Activated CD4-positive, CD25-positive, alpha-beta regulatory T cell treated with anti-CD3 and anti-CD28 coated beads, Interleukin-2, amount 50 U/mL, for 16 hours (primary cell): ENCODE results near the gene IL36B.
"Not testable (repeated sequence)": the region's sequence is repeated elsewhere in the genome, so short reads cannot be mapped to it uniquely, and the experiment has no call there.

Experiments
- DNase-seq: peaks from one replicate; pipeline ENCODE4 v3.0.0-alpha.2; 2020; ENCODE audit warnings: low read depth, low spot score

Gene IL36B

DNA sequence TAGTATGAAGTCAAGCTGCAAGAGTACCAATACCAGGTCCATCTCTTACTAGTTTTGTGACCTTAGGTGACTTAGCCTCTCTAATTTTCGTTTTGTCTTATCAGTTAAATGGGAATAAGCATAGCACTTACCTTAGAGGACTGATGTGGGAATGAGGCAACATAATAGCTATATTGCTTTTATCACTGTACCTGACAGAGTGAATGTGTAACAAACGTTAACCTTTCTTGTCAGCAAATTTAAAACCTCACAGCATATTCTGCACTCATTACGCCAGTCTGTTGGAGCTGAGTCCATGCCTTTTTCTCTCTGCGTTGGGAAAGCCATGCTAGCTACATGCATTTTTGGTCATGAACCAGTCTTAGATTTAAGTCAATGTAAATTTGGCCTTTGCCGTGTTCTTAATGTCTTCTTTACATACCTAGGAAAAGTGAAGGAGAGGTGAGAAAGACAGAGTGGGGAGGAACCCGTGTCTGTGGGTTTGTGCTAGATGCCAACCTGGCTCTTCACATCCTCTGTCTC, at the start of gene IL36B:
IL36B (minus strand) TSS at position 472 of the 522 bp plus-strand sequence.
- no peak for DNase-seq

DNA sequence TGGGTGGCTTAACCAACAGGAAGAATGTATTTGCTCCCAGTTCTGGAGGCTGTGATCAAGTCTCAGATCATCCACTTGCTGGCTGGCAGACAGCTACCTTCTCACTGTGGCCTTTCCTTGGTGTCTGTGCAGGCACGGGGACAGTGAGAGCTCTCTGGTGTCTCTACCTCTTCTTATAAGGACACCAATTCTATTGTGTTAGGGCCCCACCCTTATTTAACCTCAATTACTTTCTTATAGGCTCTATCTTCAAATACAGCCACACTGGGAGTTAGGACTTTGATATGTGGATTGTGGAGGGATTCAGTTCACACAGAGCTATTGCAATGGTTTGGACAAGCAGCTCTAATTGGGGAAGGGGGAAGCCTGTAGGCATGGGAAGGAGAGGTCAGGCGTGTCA, 49.5 kb upstream of the IL36B start:
- DNase-seq = no peak

DNA sequence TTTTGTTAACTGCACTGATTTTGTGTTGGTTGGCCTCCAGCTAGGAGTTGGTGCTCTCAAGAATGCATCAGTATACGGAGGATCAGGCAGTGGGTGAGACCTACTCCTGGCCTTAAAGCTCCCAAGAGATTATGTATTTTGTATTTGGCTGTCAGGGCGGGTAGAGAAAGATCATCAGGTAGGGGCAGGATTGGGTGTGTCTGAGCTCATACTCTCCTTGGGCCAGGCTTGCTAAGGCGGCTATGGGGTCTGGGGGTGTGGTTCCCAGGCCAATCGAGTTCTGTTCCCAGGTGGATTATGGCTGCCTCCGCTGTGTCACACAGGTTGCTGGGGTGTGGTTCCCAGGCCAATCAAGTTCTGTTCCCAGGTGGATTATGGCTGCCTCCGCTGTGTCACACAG, 45.9 kb upstream of the IL36B start:
- DNase-seq = no peak

DNA sequence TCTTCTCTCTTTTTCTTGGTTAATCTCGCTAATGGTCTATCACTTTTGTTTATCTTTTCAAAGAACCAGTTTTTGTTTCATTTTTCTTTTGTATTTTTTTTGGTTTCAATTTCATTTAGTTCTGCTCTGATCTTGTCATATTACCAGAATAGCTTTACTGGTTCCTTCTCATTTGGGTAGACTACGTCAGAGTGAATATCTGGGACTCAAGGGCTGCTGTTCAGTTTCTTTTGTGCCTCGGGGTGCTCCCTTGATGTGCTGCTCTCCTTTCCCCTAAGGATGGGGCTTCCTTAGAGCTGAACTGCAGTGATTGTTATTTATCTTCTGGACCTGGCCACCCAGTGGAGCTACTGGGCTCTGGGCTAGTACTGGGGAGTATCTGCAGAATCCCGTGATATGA, 45.4 kb upstream of the IL36B start:
- DNase-seq = no peak

DNA sequence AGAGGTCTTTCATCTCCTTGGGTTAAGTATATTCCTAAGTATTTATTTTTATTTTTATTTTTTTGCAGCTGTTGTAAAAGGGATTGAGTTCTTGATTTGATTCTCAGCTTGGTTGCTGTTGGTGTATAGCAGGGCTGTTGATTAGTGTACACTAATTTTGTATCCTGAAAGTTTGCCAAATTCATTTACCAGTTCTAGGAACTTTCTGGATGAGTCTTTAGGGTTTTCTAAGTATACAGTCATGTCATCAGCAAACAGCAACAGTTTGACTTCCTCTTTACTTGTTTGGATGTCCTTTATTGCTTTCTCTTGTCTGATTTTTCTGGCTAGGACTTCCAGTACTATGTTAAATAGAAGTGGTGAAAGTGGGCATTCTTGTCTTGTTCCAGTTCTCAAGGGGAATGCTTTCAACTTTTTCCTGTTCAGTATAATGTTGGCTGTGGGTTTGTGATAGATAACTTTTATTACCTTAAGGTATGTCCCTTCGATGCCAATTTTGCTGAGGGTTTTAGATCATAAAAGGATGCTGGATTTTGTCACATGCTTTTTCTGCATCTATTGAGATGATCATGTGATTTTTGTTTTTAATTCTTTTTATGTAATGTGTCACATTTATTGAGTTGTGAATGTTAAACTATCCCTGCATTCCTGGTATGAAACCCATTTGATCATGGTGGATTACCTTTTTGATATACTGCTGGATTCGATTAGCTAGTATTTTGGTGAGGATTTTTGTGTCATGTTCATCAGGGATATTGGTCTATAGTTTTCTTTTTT, 44.4 kb upstream of the IL36B start:
- DNase-seq = not testable (repeated sequence)

- DNase-seq = not testable (repeated sequence)
Observed at GRCh38 chr2:113096306-113096705, 43.6 kb upstream of the IL36B start.

- no peak for DNase-seq
Observed at GRCh38 chr2:113093613-113093977, 40.9 kb upstream of the IL36B start.

- DNase-seq = no peak
Observed at GRCh38 chr2:113092864-113093612, 40.4 kb upstream of the IL36B start.

GRCh38 chr2:113091231-113091896, 38.7 kb upstream of the IL36B start:
- DNase-seq = no peak

DNA sequence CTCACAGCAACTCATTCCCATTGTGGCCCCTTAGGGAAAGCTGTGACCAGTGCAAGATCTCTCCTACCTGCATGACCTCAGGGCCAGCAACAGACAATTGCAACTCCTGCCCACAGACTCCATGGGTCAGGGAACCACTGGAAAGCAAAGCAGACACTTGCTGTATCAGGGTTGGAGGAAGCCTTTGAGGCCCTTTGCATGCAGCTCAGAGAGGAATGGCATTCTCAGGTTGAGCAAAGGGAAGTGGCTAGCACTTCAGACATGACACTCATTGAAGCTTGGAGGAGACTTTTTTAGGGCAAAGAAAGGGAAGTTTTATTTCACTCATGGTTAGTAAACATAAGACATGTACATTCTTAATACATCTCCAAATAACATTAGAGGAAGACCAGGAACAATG, 37.2 kb upstream of the IL36B start:
- DNase-seq = no peak

DNA sequence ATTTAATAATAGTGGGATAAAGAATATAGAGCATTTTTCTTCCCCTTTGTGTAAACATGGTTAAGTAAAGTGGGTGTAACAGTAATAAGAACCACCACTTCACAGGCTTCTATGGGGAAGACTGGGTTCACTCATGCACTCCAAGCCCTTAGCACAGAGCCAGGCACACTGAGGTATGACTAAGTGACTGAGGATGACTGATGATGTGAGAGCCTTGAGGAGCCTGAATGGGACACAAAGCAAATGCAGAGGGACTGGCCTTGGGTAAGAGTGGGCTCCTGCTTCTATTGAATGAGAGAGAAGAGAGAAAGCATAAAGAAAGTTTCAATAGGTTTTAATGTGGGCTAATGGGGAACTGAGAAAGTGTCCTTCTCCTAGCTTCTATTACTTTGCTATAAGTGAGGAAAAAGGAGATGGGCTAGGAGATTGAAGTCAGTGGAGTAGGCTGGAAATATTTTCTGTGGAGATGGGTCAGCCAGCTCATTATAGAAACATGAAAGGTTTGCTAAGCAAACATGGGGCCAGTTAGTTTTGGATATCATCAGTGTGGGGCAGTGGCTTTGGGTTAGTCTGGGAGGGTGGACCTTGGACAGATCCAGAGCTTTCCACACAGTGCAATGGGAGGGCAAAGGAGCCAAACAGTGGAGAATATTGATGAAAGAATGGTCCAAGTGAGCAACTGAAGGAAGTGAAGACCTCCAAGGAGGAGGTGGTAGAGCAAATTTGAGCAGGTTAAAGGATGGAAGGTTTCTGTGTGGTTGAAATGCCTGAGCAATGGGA, 35.7 kb upstream of the IL36B start:
- no peak for DNase-seq

DNA sequence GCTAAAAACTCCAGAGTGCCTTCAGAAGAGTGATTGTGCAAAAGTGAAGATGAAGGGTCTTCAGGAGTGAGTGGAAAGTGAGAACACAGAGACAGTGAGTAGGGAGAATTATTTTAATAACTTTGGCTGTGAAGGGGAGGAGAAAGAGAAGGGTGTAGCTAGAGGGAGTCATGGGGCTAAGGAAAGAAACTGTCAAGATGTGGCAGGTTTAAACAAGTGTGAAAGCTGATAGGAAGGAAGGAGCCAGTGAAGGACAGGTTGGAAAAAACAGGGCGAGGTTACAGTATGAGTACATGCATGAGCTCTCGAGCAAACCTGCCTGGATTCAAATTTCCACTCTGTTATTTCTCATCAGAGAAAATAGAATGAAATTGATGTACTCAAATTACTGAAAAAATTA, 32.9 kb upstream of the IL36B start:
- DNase-seq = no peak

DNA sequence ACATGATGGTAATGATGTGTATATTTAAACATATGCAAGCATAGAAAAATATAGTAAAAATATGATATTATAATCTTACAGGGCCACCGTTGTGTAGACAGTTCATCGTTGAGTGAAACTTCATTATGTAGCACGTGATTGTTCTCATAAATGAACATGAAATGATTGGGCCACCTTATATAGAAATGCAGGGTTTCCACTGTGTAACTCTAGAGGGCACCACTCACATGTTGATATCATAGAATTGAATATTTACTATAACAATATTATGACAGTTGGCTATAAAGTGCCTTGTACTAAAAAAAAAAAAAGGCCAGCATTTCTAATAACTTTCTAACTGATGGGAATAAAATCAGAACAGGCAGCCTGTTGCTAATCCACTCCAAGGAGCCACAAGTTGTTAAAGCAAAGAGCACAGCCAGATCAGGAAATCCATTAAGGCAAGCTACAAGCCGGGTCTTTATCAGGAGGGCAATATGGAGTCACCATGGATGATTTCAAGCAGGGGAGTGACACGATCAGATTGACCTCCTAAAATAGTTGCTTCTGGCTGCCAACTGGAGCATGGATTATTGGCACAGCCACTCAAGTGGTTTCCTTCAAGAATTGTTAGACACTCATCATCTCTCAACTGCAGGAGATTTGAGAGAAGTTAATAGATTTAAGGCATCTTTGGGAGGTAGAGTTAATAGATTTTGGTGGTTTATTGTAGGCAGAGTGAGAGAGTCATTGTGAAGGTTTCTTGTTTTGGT, 31.8 kb upstream of the IL36B start:
- DNase-seq = no peak

DNA sequence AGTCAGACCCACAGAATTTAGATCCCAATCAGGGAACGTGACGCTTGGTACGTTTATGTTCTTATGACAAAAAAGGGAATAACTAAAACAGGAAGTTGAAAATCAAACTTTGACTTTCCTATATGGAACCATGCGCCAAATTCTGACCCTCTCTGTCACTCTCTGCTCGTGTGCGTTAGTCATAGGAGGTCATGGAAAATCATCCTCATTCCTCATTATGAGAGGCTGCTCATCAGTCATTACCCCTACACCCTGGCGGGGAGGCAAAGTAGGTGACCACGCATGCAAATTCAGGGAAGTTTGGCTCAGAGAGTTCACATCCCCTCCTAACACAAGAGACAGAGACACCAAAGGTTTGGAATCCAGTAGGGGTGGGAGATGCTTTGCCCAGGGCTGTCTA, 30.6 kb upstream of the IL36B start:
- DNase-seq = no peak

DNA sequence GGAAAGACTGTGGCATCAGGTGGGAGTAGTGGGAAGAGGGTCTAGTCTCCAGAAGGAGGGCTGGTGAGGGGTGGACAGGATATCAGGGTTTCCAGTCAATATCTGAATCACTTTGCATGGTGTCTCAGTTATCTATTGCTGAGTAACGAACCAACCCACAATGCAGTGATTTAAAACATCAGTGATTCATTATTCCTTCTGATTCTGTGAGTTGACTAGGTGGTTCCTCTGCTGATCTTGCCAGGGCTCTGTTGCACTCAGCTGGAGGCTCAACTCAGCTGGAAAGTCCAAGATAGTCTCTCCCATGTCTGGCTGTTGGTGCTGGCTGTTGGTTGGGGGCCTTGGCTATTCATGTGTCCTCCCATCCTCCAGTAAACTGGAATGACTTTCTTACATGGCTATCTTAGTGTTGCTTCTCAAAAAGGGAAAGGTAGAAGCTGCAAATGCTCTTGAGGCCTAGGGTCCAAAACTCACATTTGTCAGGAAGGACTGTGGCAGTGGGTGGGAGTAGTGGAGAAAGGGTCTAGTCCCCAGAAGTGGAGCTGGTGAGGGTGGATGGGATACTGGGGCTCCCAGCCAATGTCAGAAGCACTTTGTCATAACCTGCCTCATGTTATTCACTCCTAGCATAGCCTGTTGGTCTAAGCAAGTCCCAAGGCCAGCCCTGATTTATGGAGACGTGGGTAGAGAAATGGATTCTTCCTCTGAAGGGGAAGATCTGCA, 29.0 kb upstream of the IL36B start:
- DNase-seq = no peak

DNA sequence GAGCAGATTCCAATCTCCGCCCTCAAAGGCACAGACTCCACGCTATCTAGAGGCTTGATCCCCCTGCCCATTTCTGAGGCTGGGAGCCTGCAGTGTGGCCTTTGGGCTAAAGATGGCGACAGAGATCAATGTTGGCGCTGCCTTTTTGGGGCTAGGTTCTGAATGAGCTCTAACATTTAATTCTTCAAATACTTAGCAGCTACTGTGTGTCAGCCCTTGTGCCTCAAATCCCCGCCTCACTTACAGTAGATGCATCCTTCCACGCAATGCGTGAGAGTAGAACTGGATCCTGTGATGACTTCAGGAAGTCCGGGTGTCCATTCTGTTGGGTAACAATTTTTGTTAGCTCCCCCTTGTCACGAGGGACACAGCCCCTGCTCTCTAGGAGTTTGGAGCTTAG, 27.5 kb upstream of the IL36B start:
- no peak for DNase-seq

DNA sequence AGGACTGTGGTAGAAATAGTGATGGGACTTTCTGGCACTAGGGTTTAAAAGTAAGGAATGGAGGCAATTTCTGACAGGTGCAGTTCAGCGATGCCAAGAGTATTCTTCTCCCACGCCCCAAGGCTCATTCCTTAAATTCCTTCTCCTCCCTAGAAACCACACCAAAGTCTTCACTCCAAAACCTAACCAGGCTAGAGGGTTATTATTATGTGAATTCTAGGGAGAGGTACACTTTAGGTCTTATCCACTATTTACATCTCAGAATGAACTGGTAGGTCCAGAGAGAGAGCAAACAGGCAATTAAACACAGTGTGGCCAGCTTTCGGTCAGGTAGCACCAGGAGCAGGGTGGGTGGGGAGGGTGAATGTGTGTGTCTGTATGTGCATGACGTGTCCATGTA, 26.5 kb upstream of the IL36B start:
- DNase-seq = no peak

DNA sequence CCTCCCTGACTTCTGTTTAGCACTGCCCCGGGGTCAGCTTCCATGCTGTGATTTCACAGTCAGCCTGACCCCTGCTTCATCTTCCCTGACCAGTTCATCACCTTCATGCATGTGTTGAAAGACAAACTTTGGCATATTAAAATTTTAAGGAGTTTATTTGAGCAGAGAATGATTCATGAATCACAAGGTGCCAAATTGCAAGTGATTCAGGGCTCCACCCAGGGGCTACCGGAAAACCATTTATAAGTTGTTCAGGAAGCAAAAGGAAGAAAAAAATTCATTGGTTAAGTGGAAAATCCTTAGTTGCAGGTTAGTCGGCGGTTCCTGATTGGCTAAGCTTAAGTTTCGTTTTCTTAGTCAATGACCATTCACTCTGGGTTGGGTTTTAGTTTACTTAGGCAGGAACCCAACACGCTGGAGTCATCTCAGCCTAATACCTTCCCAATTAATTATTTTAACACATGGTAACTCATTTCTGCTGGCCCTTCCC, 25.7 kb upstream of the IL36B start:
- DNase-seq = no peak

GRCh38 chr2:113077921-113078320, 25.3 kb upstream of the IL36B start:
- no peak for DNase-seq
